Psoas muscle (tissue), 8 donors: Measurements from ENCODE around the gene SEMA3B. TPM values are rescaled to one million over a fixed set of nuclear protein-coding genes. Genes with fewer than 3 reads are reported as not detected.
A peak's percentile ranks its signal among the peaks of the same experiment; 100 is the strongest.

Experiments
- ATAC-seq, 4 donors: fragments of 200-7000 bp; cut with Tn5 transposase; one replicate each; pipeline ENCODE4 v1.9.1; 2020; ENCODE audit warnings: moderate library complexity in 3 of 4, mild to moderate bottlenecking in 2 of 4
- DNase-seq, 2 donors: peaks; one replicate each; pipeline ENCODE4 v3.0.0-alpha.2; 2020
- H3K27ac ChIP-seq: fragments of 200-600 bp; one replicate; pipeline ENCODE4 v1.8.0; 2022
- H3K27me3 ChIP-seq, 3 donors: fragments of 200-600 bp in 1 of 3; one replicate each; pipeline versions ENCODE4 v1.6.1 to v1.8.0; 2013 to 2022; ENCODE audit warnings: low read length in 2 of 3, mild to moderate bottlenecking in 2 of 3, moderate library complexity in 1 of 3; ENCODE audit not compliant: insufficient read depth in 3 of 3
- H3K36me3 ChIP-seq, 2 donors: fragments of 200-600 bp in 1 of 2; one replicate each; pipeline versions ENCODE4 v1.6.1 to v1.8.0; 2013 to 2022; ENCODE audit warnings: low read depth in 1 of 2, mild to moderate bottlenecking in 1 of 2, moderate library complexity in 1 of 2; ENCODE audit not compliant: insufficient read depth in 1 of 2
- H3K4me1 ChIP-seq: fragments of 200-600 bp; one replicate; pipeline ENCODE4 v1.8.0; 2022
- H3K4me3 ChIP-seq: fragments of 200-600 bp; one replicate; pipeline ENCODE4 v1.8.0; 2022; ENCODE audit warnings: mild to moderate bottlenecking
- H3K9me3 ChIP-seq: fragments of 200-600 bp; one replicate; pipeline ENCODE4 v1.8.0; 2022
- CTCF ChIP-seq: fragments of 200-600 bp; IDR thresholded peaks from one replicate; pipeline ENCODE4 v1.8.0; 2022; ENCODE audit warnings: antibody characterized with exemption
- WGBS, 3 donors: extraction: QIAGEN DNeasy Blood & Tissue Kit; methylation state at CpG; one replicate each; pipeline versions ENCODE4 v1.1.6 to v1.1.7; 2013; 5-methylcytosine and 5-hydroxymethylcytosine counted together
- intact Hi-C, 2 donors: fragments of 100-400 bp; cut with DNase I; formaldehyde crosslinking; loops; one replicate each; pipeline versions ENCODE4 v1.11.0 to v1.14.2; 2022
- long read RNA-seq, 2 donors: library from polyadenylated mRNA; unstranded; transcript quantifications; one replicate each; pipeline ENCODE4 v2.0.0, GENCODE V29; 2021
- polyA plus RNA-seq, 3 donors: library from polyadenylated mRNA; stranded (reverse); fragments of 200-250 nt; gene quantifications; one replicate each; pipeline ENCODE4 v1.2.3, GENCODE V29; 2013
- total RNA-seq, 4 donors: library from RNA; stranded (reverse); fragmentation: NEBNext Ultra II Directional in 2 of 4; extraction: Animal tissue kit (Norgen Biotek cat#: 25700) in 2 of 4; gene quantifications; one replicate each; pipeline versions ENCODE4 v1.2.1 to v1.2.4, GENCODE V29; 2021 to 2023
- donor health status: healthy with polysubstance abuse.
- donor health status: DM: no; HTN: no; CAD: no; lungs with moderate emphysema.
- donor health status: Bipolar disorder and iron deficiency.
- donor health status: healthy.
- donor health status: DM: yes; HTN: yes; CAD: no.
- donor health status: DM: no; HTN: no; CAD: no.
- donor health status: DM: no; HTN: no; CAD: no.
- donor health status: DM: yes; HTN: yes; CAD: no.

The SEMA3B gene
- total RNA-seq = 1 to 10 TPM; 3.1 to 6.8 (median 4.3) TPM
- polyA plus RNA-seq = 1 to 10 TPM; 2.1 to 3.4 (median 2.2) TPM
- long read RNA-seq, donor 1, partial matches to known transcripts = 4 of 14 reads
- long read RNA-seq, donor 1, other reads (novel, unspliced or antisense) = 6 of 14 reads
- long read RNA-seq, donor 2, partial matches to known transcripts = 1 of 5 reads
- long read RNA-seq, donor 2, other reads (novel, unspliced or antisense) = 3 of 5 reads

GRCh38 chr3:50268703-50269451 is at the start of gene SEMA3B:
SEMA3B (plus strand) TSS chr3:50269147; CDS start chr3:50269241, 94 bp downstream.
- Histone ChIP-seq H3K9me3 (no peaks in the 10 kb centered on the region), H3K27ac (peak within 1 kb of the TSS; percentile 82), H3K36me3 (no peaks in the 10 kb centered on the region), H3K27me3 (no peaks in the 10 kb centered on the region), H3K4me1 (peaks cover 54% of the 10 kb centered on the region), H3K4me3 (peak within 1 kb of the TSS; percentile 72)
- intact Hi-C loops = loop anchor here in 1 of 2 donors (10.0 kb wide), 1 partner anchor 276 kb away; no protein-coding TSS in a partner anchor
- TF ChIP-seq CTCF = no peak
- ATAC-seq (peak; percentile 11 to 70 (median 46)), DNase-seq (peak; percentile 66 to 76)
- WGBS, 3 donors = 17 to 30% (median 27%) methylated on average over 21 of the region's 21 CpGs

GRCh38 chr3:50219285-50219684 is 49.7 kb upstream of the SEMA3B start:
- DNase-seq (no peak), ATAC-seq (peak in 2 of 4 donors; percentile 38 to 54)
- 37 to 67% (median 42%) methylated on average over 5 of the region's 5 CpGs for WGBS, 3 donors
- no peak for TF ChIP-seq CTCF
- peaks cover 0 to 13% of the 10 kb centered on the region in 2 donors for H3K36me3 ChIP-seq
- H3K4me3 ChIP-seq = no peak overlapping the region
- peaks cover 17% of the 10 kb centered on the region for H3K4me1 ChIP-seq
- H3K27ac ChIP-seq = no peak overlapping the region
- H3K9me3 ChIP-seq = no peaks in the 10 kb centered on the region
- no peaks in the 10 kb centered on the region for H3K27me3 ChIP-seq
- intact Hi-C loops = no loop called here

GRCh38 chr3:50220109-50220508 is 48.8 kb upstream of the SEMA3B start:
- ATAC-seq (peak in 2 of 4 donors; percentile 26 to 35), DNase-seq (no peak)
- Histone ChIP-seq H3K4me1 (peaks cover 13% of the 10 kb centered on the region), H3K36me3 (peaks cover 0 to 13% of the 10 kb centered on the region in 2 donors), H3K27ac (no peak overlapping the region), H3K9me3 (no peaks in the 10 kb centered on the region), H3K4me3 (no peak overlapping the region), H3K27me3 (no peaks in the 10 kb centered on the region)
- 41 to 59% (median 49%) methylated on average over 6 of the region's 6 CpGs for WGBS, 3 donors
- no peak for TF ChIP-seq CTCF
- intact Hi-C loops = no loop called here

- no peak for TF ChIP-seq CTCF
Measured at GRCh38 chr3:50221051-50221410, 47.9 kb upstream of the SEMA3B start.

More at GRCh38 chr3:50221051-50221410, 47.9 kb upstream of the SEMA3B start:
- Histone ChIP-seq H3K27me3 (no peaks in the 10 kb centered on the region), H3K27ac (no peak overlapping the region), H3K9me3 (no peaks in the 10 kb centered on the region), H3K4me3 (no peak overlapping the region), H3K4me1 (peaks cover 13% of the 10 kb centered on the region), H3K36me3 (peaks cover 0 to 13% of the 10 kb centered on the region in 2 donors)
- ATAC-seq = no peak
- no peak for DNase-seq
- 60 to 81% (median 66%) methylated on average over 4 of the region's 4 CpGs for WGBS, 3 donors
- intact Hi-C loops = no loop called here
